Fibroblast of skin of back (primary cell): ENCODE measurements around the gene TMCC1.
A peak's percentile ranks its signal among the peaks of the same experiment; 100 is the strongest.

Experiments used
- DNase-seq: peaks from one replicate; pipeline ENCODE4 v3.0.0-alpha.2; 2013

The TMCC1 gene

GRCh38 chr3:129673897-129674797 lies 219.4 kb downstream of the TMCC1 start:
- no peak for DNase-seq

GRCh38 chr3:129673012-129673411 lies 220.5 kb downstream of the TMCC1 start:
- DNase-seq, result no peak

GRCh38 chr3:129672412-129672811 lies 221.1 kb downstream of the TMCC1 start:
- DNase-seq, result no peak

GRCh38 chr3:129665024-129665768 lies 228.3 kb downstream of the TMCC1 start:
- DNase-seq, result peak; percentile 80

DNA sequence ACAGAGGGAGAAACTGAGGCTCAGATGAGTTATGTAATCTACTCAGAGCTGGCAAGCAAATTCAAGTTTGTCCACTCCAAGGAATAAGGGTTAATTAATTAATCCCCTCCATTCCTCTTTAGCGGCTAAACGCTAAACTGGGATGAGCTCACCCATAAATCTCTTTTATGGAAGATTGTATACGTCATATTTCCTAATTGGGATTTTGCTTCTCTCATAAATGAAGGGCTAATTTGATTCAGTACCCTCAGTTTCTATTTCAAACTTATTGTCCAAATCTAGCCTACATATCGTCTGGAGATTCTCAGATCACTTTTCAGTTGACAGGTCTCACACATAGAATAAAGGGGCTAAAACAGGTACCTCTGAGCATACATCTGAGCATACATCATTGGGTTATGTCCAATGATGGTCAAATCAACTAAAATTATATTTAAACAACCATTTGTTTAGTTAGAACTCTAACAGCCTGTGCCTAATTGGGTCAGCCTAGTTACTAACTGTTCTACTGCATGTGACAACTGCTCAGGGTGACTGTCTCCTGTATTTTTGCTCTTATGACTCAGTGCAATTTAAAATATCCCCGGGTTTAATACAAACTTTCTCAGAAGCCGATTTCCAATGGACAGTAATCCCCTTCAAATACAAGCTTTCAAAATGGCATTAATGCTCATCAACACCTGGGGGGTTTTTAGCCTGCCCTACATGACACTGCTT lies 229.4 kb downstream of the TMCC1 start:
- peak; percentile 32 for DNase-seq

DNA sequence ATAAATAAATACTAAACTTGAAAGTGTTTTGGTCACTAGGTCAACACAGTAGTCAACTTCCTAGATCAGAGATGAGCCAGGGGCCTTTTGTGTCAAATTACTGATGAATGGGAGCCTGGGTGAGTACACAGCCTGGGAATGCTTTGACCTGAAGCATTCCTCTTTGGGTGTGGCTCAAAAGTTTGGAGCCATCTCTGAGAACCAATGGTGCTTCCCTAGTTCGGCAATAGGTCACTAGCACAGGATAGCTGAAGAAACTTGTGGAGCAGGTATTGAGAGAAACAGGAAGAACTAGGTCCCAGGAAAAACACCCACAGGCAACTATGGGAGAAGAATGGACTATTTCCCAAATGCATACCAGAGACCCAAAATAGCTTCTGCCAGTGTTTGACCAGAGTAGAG lies 230.5 kb downstream of the TMCC1 start:
- DNase-seq, result peak; percentile 48

DNA sequence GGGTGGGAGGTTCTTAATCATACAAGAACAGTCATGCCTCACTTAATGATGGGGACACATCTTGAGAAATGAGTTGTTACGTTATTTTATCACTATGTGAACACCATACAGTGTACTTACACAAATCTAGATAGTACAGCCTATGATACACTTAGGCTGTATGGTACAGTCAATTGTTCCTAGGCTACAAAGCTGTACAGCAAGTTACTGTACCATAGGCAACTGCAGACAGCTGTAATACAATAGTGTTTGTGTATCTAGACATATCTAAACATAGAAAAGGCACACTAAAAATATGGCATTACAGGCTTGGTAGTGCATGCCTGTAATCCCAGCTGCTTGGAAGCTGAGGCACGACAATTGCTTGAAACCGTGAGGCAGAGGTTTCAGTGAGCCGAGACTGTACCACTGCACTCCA lies 231.3 kb downstream of the TMCC1 start:
- DNase-seq, result no peak

GRCh38 chr3:129661766-129662165 lies 231.7 kb downstream of the TMCC1 start:
- DNase-seq, result no peak

DNA sequence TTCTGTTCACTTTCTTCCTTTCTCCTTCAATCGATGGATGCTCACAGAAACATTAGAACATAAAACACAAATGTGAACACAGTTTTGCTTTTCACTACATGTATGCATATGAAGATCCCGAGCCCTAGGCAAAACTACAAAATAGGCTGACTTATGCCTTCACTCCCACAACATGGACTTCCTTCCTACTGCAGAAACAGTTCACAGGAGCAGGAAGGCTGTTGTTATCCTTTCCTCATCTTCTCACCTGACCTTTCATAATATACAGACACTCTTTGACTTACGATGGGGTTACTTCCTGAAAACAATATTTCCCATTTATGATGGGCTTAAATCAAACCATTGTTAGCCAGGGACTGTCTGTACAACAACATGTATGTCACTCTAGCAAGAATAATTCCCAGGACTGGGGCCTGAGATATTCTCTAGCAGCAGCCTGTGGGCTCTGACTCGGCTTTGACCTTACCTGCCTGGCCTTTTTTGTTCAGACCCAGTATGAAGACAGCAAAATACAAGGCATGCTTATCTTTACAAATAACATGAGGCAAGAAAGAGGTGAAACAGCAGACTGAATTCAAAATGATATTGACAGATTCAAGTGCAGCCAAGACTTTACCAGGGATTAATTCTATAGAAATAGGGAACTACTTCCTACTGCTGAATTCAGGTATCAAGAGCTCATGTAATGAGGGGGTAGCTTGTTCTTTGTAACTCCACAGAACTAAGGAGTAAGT lies 235.2 kb downstream of the TMCC1 start:
- no peak for DNase-seq

GRCh38 chr3:129657261-129658046 lies 236.1 kb downstream of the TMCC1 start:
- DNase-seq, result peak; percentile 19

- DNase-seq, result peak; percentile 44
Observed at GRCh38 chr3:129656659-129657247, 236.8 kb downstream of the TMCC1 start.

DNA sequence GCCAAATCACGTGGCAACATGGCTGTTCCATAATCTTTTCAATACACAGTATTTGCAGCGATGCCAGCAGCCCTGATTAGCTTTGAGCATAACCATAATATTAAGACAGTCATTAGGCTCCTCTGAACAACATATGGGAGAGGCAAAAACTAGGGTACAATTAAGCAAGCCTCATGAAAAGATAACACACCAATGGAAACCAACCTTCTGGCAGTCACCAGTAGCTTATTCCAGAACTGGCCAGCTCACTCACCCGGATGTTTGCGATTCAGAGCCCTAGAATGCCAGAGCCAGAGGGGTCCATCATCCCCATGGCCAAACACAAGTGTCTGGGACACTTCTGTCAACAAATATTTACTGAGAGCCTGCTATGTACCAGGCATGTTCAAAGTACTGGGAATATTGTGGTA lies 238.2 kb downstream of the TMCC1 start:
- no peak for DNase-seq

- DNase-seq, result peak; percentile 88
Observed at GRCh38 chr3:129654131-129654530, 239.4 kb downstream of the TMCC1 start.

DNA sequence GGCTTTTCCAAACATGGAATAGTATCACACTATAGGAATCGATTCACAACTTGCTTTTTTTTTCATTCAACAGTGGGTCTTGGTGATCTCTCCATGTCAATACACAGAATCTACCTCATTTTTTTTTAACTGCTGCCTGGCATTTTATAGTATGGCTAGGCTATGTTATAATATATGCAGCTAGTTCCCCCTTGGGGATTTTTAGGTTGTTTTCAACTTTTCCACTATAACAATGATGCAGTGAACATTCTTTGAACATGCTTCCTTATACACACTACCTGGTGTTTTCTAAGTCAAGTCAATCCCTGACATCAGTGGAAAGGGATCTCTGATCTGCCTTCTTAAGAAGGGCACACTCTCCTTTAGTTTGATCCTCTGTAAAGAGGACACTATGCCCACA lies 240.5 kb downstream of the TMCC1 start:
- DNase-seq, result no peak

DNA sequence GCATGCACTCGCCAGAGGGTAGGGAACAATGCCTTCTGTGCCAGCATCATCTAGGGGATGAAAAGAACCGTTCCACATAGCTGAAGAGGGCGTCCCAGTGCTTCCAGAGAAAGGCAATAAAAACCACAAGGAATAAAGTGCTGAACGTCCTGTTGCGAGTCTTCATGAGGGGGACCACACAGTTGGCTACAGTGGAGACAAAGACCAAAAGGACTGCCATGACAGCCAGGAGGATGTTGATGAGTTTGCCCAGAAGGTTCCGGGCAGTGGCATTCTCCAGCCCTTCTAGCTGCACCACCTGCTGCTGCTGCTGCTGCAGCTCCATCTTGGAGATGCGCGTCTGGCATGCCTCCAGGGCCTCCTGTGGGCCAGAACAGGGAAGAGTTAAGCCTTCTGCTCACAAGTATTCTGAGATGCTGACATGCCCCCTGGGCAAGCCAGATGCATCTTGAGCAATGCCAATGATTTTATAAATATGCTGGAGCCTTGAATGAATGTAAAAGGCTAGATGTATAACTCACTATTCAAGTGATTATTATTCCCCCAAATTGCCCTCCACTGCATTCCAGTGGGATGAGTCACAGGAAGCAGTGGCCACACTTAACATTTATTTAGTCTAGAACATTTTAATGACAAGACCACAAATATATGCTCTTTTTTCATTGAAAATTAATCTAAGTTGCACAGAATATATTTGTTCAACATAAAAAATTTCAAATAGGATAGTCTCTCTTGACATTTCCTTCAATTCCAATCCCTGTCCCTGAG lies 241.9 kb downstream of the TMCC1 start:
- DNase-seq, result peak; percentile 94

DNA sequence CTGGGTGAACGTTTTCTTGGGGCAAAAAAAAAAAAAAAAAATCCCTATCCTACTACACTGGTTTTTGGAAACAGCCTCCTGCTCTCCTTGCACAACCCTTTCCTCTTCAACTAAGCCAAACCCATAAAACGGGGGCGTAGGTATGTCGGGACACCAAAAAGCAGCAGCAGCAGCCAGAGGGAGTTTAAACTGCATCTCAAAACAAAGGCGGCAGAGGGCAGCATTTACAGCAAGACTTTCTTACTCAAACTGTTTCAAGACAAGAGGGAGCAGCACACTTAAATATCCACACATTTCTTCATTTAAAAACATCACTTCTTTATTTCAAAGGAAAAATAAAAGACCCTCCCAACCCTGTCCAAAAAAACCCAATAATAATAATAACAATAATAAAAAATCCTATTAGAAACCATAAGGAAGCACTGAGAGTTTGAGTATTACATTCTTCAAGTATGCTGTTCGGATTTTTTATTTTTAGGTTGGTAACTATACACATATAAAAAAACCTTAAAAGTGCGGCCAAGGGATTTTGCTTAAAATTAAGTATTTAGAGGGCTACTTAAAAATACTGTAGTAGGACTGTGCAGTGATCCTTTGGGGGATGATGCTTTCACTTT lies 243.1 kb downstream of the TMCC1 start:
- peak; percentile 72 for DNase-seq

GRCh38 chr3:129648391-129648790 lies 245.1 kb downstream of the TMCC1 start:
- DNase-seq, result no peak

GRCh38 chr3:129645286-129645685 lies 248.2 kb downstream of the TMCC1 start:
- DNase-seq, result no peak

- no peak for DNase-seq
Observed at GRCh38 chr3:129644836-129645235, 248.7 kb downstream of the TMCC1 start.
